Lung (tissue), 12 donors: ENCODE results near the gene TAF4. TPM values are rescaled to one million over a fixed set of nuclear protein-coding genes. Genes with fewer than 3 reads are reported as not detected.

Experiments
- ATAC-seq: fragments of 200-7000 bp; cut with Tn5 transposase; one replicate; pipeline ENCODE4 v1.9.1; 2020; ENCODE audit warnings: moderate number of reproducible peaks; ENCODE audit not compliant: insufficient read depth, low FRiP score
- DNase-seq, 3 donors: peaks; one replicate each; pipeline ENCODE4 v3.0.0-alpha.2; 2013 to 2017
- H3K27ac ChIP-seq, 2 donors: one replicate each; pipeline ENCODE4 v1.5.1; 2013; ENCODE audit warnings: mild to moderate bottlenecking in 2 of 2, moderate library complexity in 2 of 2, control low read depth in 1 of 2, inconsistent platforms in 1 of 2, low read depth in 1 of 2, low read length in 1 of 2
- H3K27me3 ChIP-seq, 3 donors: one replicate each; pipeline ENCODE4 v1.5.1; 2013; ENCODE audit warnings: low read length in 2 of 3; ENCODE audit not compliant: control insufficient read depth in 3 of 3, insufficient read depth in 3 of 3
- H3K36me3 ChIP-seq, 4 donors: one replicate each; pipeline ENCODE4 v1.5.1; 2013; ENCODE audit warnings: low read length in 4 of 4, mild to moderate bottlenecking in 1 of 4, moderate library complexity in 1 of 4; ENCODE audit not compliant: control insufficient read depth in 4 of 4, insufficient read depth in 4 of 4
- H3K4me1 ChIP-seq, 5 donors: one replicate each; pipeline ENCODE4 v1.5.1; 2013; ENCODE audit warnings: low read length in 5 of 5, mild to moderate bottlenecking in 2 of 5, moderate library complexity in 1 of 5; ENCODE audit not compliant: control insufficient read depth in 5 of 5, insufficient read depth in 5 of 5
- H3K4me3 ChIP-seq: one replicate; pipeline ENCODE4 v1.5.1; 2013; ENCODE audit warnings: mild to moderate bottlenecking, control low read depth, moderate library complexity
- H3K9ac ChIP-seq, 2 donors: one replicate each; pipeline ENCODE4 v1.5.1; 2013; ENCODE audit warnings: low read length in 2 of 2, control low read depth in 1 of 2; ENCODE audit not compliant: insufficient read depth in 1 of 2
- H3K9me3 ChIP-seq, 4 donors: one replicate each; pipeline ENCODE4 v1.5.1; 2013; ENCODE audit warnings: low read length in 3 of 4, mild to moderate bottlenecking in 1 of 4, moderate library complexity in 1 of 4; ENCODE audit not compliant: control insufficient read depth in 4 of 4, insufficient read depth in 3 of 4
- CTCF ChIP-seq: IDR thresholded peaks from 2 replicates; pipeline ENCODE4 v1.5.1; 2012; ENCODE audit warnings: mild to moderate bottlenecking; ENCODE audit errors: control extremely low read depth, extremely low read depth
- WGBS, 2 donors: extraction: QIAGEN DNeasy Blood & Tissue Kit; methylation state at CpG; one replicate each; pipeline ENCODE4 v1.1.7; 2013; 5-methylcytosine and 5-hydroxymethylcytosine counted together
- polyA plus RNA-seq, 2 donors: library from polyadenylated mRNA; stranded (reverse); fragments of 200-250 nt; gene quantifications; one replicate each; pipeline ENCODE4 v1.2.1, GENCODE V29; 2013
- total RNA-seq, 2 donors: library from RNA; depleted of rRNA in 1 of 2; stranded (reverse); fragments of >200 nt in 1 of 2; gene quantifications; one replicate each; pipeline ENCODE4 v1.2.1, GENCODE V29; 2014 to 2021
- donor health status: control.
- donor health status: control.
- donor health status: Bipolar disorder and iron deficiency.
- donor health status: healthy.
- donor health status: DM: yes; HTN: yes; CAD: no.

The TAF4 gene
- total and polyA plus RNA-seq, 4 donors = 5.4 to 20.3 (median 10.9) TPM

- Histone ChIP-seq H3K9me3 (no peaks in the 10 kb centered on the region), H3K9ac (no peak overlapping the region), H3K27ac (no peak overlapping the region), H3K4me1 (no peaks in the 10 kb centered on the region), H3K4me3 (no peak overlapping the region), H3K36me3 (peaks cover 9 to 76% (median 48%) of the 10 kb centered on the region in 4 donors), H3K27me3 (no peaks in the 10 kb centered on the region)
- no peak for ATAC-seq
- no peak for TF ChIP-seq CTCF
- no peak for DNase-seq
- 94 to 97% methylated on average over 24 of the region's 24 CpGs for WGBS, 2 donors
These were observed 61.9 kb downstream of the TAF4 start for GRCh38 chr20:62003567-62004405.

GRCh38 chr20:62002882-62003480, 62.7 kb downstream of the TAF4 start:
- ATAC-seq (no peak), DNase-seq (no peak)
- no peak for TF ChIP-seq CTCF
- H3K9me3 ChIP-seq = no peaks in the 10 kb centered on the region
- H3K4me3 ChIP-seq = no peak overlapping the region
- no peak overlapping the region for H3K9ac ChIP-seq
- 95 to 97% methylated on average over 18 of the region's 18 CpGs for WGBS, 2 donors
- H3K27me3 ChIP-seq = no peaks in the 10 kb centered on the region
- no peak overlapping the region for H3K27ac ChIP-seq
- no peaks in the 10 kb centered on the region for H3K4me1 ChIP-seq
- peaks cover 2 to 74% (median 47%) of the 10 kb centered on the region in 4 donors for H3K36me3 ChIP-seq

GRCh38 chr20:62001178-62001715, 64.4 kb downstream of the TAF4 start:
- no peak overlapping the region for H3K9ac ChIP-seq
- peaks cover 9 to 63% (median 40%) of the 10 kb centered on the region in 4 donors for H3K36me3 ChIP-seq
- DNase-seq (no peak), ATAC-seq (no peak)
- WGBS, 2 donors = 92 to 93% methylated on average over 18 of the region's 18 CpGs
- no peak for TF ChIP-seq CTCF
- H3K9me3 ChIP-seq = no peaks in the 10 kb centered on the region
- no peak overlapping the region for H3K27ac ChIP-seq
- no peaks in the 10 kb centered on the region for H3K4me1 ChIP-seq
- H3K4me3 ChIP-seq = no peak overlapping the region
- no peaks in the 10 kb centered on the region for H3K27me3 ChIP-seq
